Right lobe of liver (tissue), 4 donors: ENCODE measurements around the gene RIMBP2.

Experiments used
- CTCF ChIP-seq, 4 donors: fragments of 200-600 bp in 3 of 4; fragments of 450-650 bp in 1 of 4; IDR thresholded peaks; one replicate each; pipeline versions ENCODE4 v1.5.1 to v1.8.0; 2016 to 2022; ENCODE audit warnings: antibody characterized with exemption in 4 of 4, mild to moderate bottlenecking in 2 of 4
- POLR2A ChIP-seq: fragments of 450-650 bp; IDR thresholded peaks from one replicate; pipeline ENCODE4 v1.6.1; 2017; ENCODE audit warnings: antibody characterized with exemption, mild to moderate bottlenecking
- donor health status: DM: no; HTN: no; CAD: no.
- donor health status: DM: no; HTN: no; CAD: no.
- donor health status: DM: no; HTN: yes; CAD: no.

GRCh38 chr12:130613831-130614529 lies 102.1 kb downstream of the RIMBP2 start:
- TF ChIP-seq CTCF (IDR thresholded peaks at IDR 0.05) = no peak
- TF ChIP-seq POLR2A = no peak
